PC-3 (cell line): Measurements from ENCODE around the gene PCDH15.

Source experiments
- CTCF ChIP-seq: fragments of 300-600 bp; sonication (generic); conservative IDR thresholded peaks from 2 replicates; pipeline ENCODE4 v1.5.1; 2017; ENCODE audit warnings: antibody characterized with exemption, low read depth, mild to moderate bottlenecking, low read length
- EZH2 ChIP-seq: fragments of 300-600 bp; sonication (generic); IDR thresholded peaks from one replicate; pipeline ENCODE4 v1.6.1; 2017; ENCODE audit warnings: antibody characterized with exemption, mild to moderate bottlenecking, low read length; ENCODE audit not compliant: unreplicated experiment
- EZH2phosphoT487 ChIP-seq: fragments of 300-600 bp; sonication (generic); IDR thresholded peaks from 2 replicates; pipeline ENCODE4 v1.6.1; 2018; ENCODE audit warnings: mild to moderate bottlenecking, antibody characterized with exemption, low read length, borderline replicate concordance

- TF ChIP-seq CTCF (no peak), EZH2phosphoT487 (no peak), EZH2 (no peak)
These were observed 187.9 kb downstream of the PCDH15 start for GRCh38 chr10:54613162-54613561.
